Erythroblast (primary cell): ENCODE measurements around the gene ARHGAP26.
"Not testable (repeated sequence)": the region's sequence is repeated elsewhere in the genome, so short reads cannot be mapped to it uniquely, and the experiment has no call there.

Source experiments
- GATA1 ChIP-seq: IDR thresholded peaks from 2 replicates; pipeline ENCODE4 v1.6.1; 2011; ENCODE audit warnings: low read depth, mild to moderate bottlenecking, control low read depth, low read length, moderate library complexity
- POLR2A ChIP-seq: IDR thresholded peaks from 2 replicates; pipeline ENCODE4 v1.6.1; 2011; ENCODE audit warnings: mild to moderate bottlenecking, low read length

- TF ChIP-seq POLR2A, GATA1: not testable (repeated sequence)
These were observed 158.8 kb downstream of the ARHGAP26 start for GRCh38 chr5:142928999-142929398.
